H7 (cell line): ENCODE results near the gene CCSER1. TPM values are rescaled to one million over a fixed set of nuclear protein-coding genes. Genes with fewer than 3 reads are reported as not detected.
"Not testable (repeated sequence)": the region's sequence is repeated elsewhere in the genome, so short reads cannot be mapped to it uniquely, and the experiment has no call there.

Source experiments
- DNase-seq: peaks from one replicate; pipeline ENCODE4 v3.0.0; 2012
- H3K27me3 ChIP-seq: 2 replicates; pipeline ENCODE4 v1.6.0; 2011; ENCODE audit warnings: mild to moderate bottlenecking, low read length; ENCODE audit not compliant: control insufficient read depth, insufficient read depth
- H3K36me3 ChIP-seq: replicated peaks from 2 replicates; pipeline ENCODE4 v1.5.1; 2011; ENCODE audit warnings: low read length; ENCODE audit not compliant: control insufficient read depth, insufficient read depth
- H3K4me3 ChIP-seq: 2 replicates; pipeline ENCODE4 v1.5.1; 2011; ENCODE audit warnings: low read depth, mild to moderate bottlenecking, control low read depth, low read length, moderate library complexity; ENCODE audit not compliant: insufficient read depth
- total RNA-seq: library from RNA; depleted of rRNA; stranded (reverse); fragments of >200 nt; shearing (Covaris generic); gene quantifications from 2 replicates; pipeline ENCODE4 v1.2.3, GENCODE V29; 2014

The CCSER1 gene
- total RNA-seq, 1 experiment from 2014 or later = 1.1 TPM

DNA sequence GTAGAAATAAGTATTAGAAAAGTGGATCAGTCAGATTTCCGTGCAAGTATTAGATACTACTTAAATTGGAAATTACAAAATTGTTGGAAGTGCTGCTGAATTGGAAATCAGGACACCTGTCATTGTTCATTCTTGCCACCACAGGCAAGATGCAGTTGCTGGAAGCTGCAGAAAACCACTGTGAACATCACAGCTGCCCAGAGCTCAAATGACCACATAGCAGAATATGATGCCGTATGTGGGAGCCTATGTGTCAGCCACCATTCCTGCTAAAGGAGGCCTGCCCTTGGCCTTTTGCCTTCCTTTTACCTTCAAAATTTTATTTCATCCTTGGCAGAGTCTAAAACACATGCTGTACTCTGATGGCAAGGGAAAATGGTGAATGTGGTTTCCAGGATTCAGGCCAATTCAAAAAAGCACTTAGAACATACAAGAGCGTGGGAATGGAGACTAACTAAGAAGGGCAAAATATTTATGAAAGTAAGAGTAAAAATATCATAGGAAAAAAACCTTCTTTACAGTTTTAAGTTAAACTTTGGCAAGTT is 1171.0 kb downstream of the CCSER1 start:
- no peak for DNase-seq
- Histone ChIP-seq H3K36me3 (no peaks in the 10 kb centered on the region), H3K4me3 (no peak overlapping the region), H3K27me3 (no peaks in the 10 kb centered on the region)

DNA sequence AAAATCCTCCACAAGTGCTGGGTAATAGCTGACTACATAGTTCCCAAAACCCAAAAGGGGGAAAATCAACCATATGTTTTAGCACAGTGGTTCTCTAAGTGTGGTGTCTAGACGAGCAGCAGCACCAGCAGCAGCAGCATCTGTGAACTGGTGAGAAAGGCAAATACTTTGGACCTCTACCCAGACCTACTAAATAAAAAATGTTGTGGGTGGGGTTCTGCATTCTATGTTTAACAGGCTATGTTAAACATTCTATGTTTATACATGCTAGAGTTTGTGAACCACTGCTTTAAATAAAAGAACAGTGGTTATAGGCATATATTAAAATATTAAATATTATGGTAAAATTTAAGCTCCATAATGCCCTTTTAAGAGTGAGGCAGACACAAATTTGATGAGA is 1171.6 kb downstream of the CCSER1 start:
- no peak overlapping the region for H3K4me3 ChIP-seq
- H3K36me3 ChIP-seq = no peaks in the 10 kb centered on the region
- no peaks in the 10 kb centered on the region for H3K27me3 ChIP-seq
- DNase-seq = no peak

DNA sequence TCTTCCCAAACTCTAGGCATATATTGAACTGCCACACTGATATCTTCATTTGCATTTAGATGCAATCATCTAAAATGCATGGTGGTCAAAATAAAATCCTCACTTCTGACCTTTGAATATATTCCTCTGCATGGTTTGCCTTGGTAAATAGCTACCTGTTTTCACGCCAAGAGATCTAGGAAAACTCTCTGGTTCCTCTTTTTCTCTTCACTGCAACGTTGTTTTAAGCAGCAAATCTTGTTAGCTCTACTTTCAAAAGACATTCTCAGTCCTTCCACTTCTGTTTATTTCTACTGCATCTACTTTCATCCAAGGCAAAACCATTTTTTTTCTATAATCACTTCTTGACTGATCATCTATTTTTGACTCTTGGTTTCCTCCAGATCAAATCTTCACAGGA is 1174.9 kb downstream of the CCSER1 start:
- no peak for DNase-seq
- H3K27me3 ChIP-seq = no peaks in the 10 kb centered on the region
- H3K36me3 ChIP-seq = no peaks in the 10 kb centered on the region
- no peak overlapping the region for H3K4me3 ChIP-seq

DNA sequence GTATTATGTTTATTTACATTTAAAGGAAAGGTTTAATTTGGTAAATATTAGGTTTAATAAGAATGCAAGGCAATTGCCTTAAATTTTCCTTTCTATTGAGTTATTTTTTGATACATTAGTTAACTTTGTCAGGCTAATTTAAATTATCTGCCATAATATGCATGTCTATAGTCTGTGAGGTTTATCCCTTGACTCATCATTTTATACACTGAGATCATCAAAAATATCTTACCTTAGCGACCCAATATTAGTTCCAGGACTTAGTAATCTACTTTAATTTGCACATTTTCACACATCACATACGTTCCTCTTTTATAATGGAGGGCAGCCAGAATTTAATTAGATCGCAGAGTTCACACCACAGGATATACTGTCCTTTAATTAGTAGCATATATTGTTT is 1177.1 kb downstream of the CCSER1 start:
- Histone ChIP-seq H3K36me3 (no peaks in the 10 kb centered on the region), H3K27me3 (no peaks in the 10 kb centered on the region), H3K4me3 (no peak overlapping the region)
- DNase-seq = no peak

DNA sequence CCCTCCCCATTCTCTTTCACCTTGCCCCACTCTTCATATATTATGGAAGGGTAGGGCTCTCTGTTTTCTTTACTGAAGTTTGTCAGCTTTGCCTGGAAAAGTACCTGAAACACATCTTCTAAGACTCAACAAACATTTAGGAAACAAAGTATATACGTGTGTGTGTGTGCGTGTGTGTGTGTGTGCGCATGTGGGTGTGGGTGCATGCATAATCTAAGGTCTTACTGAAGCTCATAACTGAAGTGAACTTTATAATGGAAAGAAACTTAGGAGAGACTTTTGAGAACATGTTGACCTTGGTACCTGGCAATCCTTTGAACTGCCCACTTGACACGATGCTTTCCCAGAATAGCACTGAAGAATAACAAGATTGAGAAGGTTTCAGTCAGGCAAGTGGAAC is 1190.2 kb downstream of the CCSER1 start:
- DNase-seq = no peak
- Histone ChIP-seq H3K4me3 (no peak overlapping the region), H3K27me3 (no peaks in the 10 kb centered on the region)

DNA sequence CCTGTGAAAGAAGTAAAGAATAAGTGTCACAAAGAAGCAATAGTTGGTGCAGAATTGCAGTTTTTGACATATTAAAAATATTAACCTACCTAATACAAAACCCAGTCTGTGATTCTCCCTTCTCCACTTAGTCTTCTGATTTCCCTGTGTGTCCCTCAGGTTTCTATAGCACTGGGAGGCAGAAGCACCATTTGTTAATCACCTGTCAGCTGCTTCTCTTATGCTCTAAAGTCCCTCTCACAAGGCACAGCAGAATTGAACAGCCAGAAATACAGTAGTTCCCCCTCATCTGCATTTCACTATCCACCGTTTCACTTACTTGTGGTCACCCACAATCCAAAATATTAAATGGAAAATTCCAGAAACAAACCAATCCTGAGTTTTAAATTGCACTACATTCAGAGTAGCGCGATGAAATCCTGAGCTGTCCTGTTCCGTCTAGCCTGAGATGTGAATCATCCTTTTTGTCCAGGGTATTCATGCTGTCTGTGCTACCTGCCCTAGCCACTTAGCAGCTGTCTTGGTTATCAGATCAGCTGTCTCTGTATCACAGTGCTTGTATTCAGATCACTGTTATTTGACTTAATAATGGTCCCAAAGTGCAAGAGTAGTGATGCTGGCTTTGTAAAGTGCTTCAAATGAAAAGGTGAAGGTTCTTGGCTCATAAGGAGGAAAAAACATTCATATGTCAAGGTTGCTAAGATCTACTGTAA is 1192.5 kb downstream of the CCSER1 start:
- DNase-seq = no peak
- no peaks in the 10 kb centered on the region for H3K27me3 ChIP-seq
- no peaks in the 10 kb centered on the region for H3K36me3 ChIP-seq
- no peak overlapping the region for H3K4me3 ChIP-seq

More for the DNA sequence above, 1190.2 kb downstream of the CCSER1 start:
- no peaks in the 10 kb centered on the region for H3K36me3 ChIP-seq

DNA sequence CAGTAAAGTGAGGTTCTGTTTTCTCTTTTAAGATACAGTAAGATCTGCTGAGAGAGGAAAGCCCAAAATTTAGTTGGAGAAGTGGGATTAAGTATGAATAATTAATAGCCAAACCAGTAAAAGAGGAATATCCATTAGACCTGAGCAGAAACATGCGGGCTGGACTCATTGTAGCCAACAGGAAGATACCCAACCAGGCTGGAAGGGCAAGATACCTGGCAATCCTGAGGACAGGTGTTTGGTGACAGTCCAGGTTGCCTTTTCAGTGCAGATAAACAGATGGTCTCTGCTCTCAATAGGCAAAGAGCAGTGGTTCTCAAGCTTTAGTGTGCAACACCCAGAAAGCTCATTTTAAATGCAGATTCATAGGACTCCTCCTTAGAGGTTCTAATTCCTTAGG is 1195.8 kb downstream of the CCSER1 start:
- no peaks in the 10 kb centered on the region for H3K36me3 ChIP-seq
- H3K27me3 ChIP-seq = no peaks in the 10 kb centered on the region
- no peak overlapping the region for H3K4me3 ChIP-seq
- DNase-seq = no peak

DNA sequence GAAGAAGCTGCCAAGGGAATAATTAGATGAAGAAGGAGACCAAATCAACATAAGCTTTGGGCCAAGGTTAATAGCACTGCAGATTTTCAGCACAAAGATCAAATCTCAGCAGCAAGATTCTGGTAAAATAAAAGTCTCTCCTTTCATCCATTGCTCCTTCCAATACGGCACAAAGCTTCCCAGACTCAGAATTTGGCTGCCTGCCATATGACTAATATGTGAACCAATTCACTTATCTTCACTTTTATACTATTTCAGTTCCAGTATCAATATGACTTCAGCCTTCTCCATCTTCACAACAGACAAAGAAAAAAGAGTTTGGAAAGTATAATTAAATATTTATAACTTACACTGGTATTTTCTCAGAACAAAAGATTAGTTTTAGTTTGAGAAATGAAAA is 1198.3 kb downstream of the CCSER1 start:
- no peak for DNase-seq

DNA sequence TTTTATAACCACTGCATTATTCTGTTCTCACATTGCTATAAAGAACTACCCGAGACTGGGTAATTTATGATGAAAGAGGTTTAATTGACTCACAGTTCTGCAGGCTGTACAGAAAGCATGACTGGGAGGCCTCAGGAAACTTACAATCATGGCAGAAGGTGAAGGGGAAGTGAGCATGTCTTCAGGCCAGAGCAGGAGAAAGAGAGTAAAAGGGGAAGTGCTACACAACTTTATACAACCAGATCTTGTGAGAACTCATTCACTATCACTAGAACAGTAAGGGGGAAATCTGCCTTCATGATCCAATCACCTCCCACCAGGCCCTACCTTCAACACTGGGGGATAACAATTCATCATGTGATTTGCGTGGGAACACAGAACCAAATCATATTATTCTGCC is 1199.0 kb downstream of the CCSER1 start:
- not testable (repeated sequence) for H3K27me3 ChIP-seq, H3K4me3 ChIP-seq, DNase-seq, H3K36me3 ChIP-seq

More for the DNA sequence above, 1198.3 kb downstream of the CCSER1 start:
- Histone ChIP-seq H3K4me3 (no peak overlapping the region), H3K36me3 (no peaks in the 10 kb centered on the region), H3K27me3 (no peaks in the 10 kb centered on the region)

DNA sequence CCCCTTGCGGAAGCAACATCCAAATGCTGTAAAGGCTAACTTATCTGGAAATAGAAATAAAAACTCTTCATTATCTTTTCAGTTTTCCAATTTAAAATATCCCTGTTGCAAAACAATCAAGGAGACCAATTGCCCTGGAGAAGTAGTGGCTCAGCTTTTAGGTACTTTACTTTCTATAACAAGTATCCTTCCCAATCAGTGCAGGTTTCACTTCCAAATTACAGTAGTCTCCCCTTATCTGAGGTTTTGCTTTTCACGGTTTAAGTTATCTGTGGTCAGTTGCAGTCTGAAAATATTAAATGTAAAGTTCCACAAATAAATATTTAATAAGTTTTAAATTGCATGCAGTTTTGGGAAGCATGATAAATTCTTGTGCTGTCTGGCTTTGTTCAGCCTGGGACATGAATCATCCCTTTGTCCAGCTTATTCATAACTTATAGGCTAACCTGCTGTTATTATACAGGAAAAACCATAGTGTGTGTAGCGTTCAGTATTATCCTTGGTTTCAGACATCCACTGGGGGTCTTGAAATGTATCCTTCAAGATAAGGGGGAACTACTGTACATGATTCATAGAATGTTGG is 1203.5 kb downstream of the CCSER1 start:
- Histone ChIP-seq H3K4me3 (no peak overlapping the region), H3K27me3 (no peaks in the 10 kb centered on the region), H3K36me3 (no peaks in the 10 kb centered on the region)
- DNase-seq = no peak

DNA sequence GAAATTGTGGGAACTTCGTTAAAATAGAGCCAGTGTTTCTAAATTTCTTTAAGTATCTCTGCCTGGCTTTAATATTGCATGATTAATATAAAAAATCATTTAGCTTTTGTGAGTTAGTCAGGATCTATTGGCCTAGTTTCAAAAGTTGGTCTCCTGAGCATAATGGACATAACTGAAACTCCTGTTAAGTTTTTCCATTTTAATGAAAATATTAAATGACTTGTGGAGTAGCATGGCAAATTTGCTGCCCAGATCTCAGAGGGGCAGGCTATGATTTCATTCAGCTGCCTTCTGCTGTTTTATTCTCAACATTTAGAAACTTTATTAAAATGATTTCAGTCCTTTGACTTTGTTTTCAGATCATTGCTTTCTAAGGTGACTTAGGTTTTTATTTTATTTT is 1213.6 kb downstream of the CCSER1 start:
- H3K4me3 ChIP-seq = no peak overlapping the region
- H3K36me3 ChIP-seq = no peaks in the 10 kb centered on the region
- DNase-seq = no peak
- no peaks in the 10 kb centered on the region for H3K27me3 ChIP-seq

DNA sequence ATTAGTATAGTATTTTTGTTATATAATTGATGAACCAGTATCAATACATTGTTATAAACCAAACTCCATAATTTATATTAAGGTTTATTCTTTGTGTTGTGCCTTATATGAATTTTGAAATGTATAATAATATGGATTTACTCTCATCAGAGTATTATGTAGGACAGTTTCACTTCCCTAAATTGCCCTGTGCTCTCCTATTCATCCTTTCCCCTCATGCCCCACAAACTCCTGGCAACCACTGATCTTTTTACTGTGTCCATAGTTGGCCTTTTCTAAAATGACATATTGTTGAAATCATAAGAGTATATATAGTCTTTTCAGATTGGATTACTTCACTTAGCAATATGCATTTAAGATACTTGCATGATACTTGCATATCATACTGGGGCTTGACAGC is 1218.4 kb downstream of the CCSER1 start:
- Histone ChIP-seq H3K27me3 (no peaks in the 10 kb centered on the region), H3K4me3 (no peak overlapping the region), H3K36me3 (no peaks in the 10 kb centered on the region)
- DNase-seq = no peak

DNA sequence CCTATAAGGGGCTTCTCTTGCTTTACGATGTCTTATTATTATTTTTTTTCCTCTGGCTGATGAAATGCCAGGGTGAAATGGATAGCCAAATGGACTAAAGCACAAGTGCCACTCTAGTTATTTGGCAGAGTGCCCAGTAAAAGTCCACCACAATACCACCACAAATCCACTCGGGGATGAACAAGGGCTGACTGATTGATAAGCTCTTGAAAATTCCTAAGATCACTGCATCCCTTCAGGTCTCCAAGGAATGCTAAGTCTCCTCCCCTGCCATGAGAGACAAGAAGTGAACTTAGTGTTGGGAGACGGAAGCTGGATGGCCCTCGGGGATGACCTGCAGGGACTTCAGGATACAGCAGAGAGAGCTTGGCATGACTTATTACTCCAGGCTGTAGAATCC is 1229.3 kb downstream of the CCSER1 start:
- H3K36me3 ChIP-seq, H3K27me3 ChIP-seq, DNase-seq, H3K4me3 ChIP-seq: not testable (repeated sequence)

DNA sequence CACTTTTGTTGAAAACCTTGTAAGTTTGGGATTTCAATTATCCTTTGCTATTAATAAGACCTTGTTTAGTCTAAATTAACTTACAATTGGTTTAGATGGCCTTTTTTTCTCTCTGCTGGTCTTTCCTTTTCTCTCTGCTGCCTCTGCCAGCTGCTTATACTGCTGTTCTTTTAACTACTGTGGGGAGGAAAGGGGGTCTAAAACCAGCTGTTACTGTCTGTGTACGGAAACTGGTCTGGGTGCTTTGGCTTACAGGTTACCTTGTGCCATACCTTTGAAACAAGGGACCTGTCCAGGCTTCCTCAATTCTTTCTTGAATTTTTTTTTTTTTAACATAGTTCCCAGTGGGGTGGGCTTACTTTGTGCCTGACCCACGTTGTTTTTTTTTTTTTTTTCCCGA is 1230.8 kb downstream of the CCSER1 start:
- not testable (repeated sequence) for H3K27me3 ChIP-seq, H3K36me3 ChIP-seq, H3K4me3 ChIP-seq

DNA sequence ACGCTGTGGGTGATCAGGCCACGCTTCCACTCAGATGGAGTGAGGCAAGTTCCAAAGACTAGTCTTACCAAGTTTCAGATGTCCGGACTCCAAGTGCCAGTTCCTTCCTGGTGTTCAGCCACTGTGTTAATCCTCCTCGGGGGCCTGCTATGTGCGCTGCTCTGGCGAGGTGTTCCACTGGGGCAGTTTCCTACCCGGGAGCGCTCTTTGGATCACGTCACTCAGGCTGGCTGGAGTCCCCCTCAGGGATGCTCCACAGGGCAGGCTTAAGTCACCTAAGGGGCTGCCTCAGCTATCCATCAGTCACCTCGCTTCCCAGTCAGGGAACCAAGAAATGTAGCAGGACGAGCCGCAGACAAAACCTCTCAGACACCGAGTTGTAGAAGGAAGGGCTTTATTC is 1231.4 kb downstream of the CCSER1 start:
- not testable (repeated sequence) for H3K4me3 ChIP-seq, DNase-seq, H3K36me3 ChIP-seq, H3K27me3 ChIP-seq

More for the DNA sequence above, 1230.8 kb downstream of the CCSER1 start:
- not testable (repeated sequence) for DNase-seq
